Osteocyte (in vitro differentiated cells): ENCODE data around the gene OPN1MW3. TPM values are rescaled to one million over a fixed set of nuclear protein-coding genes. Genes with fewer than 3 reads are reported as not detected.
A peak's percentile ranks its signal among the peaks of the same experiment; 100 is the strongest.

Experiments used
- DNase-seq: peaks from one replicate; pipeline ENCODE4 v3.0.0; 2021; ENCODE audit warnings: mixed read lengths; ENCODE audit not compliant: unreplicated experiment; ENCODE audit errors: extremely low spot score
- H3K27ac Mint-ChIP-seq: one replicate; pipeline ENCODE4 v1.8.0; 2021; ENCODE audit warnings: mild to moderate bottlenecking, mixed read lengths; ENCODE audit not compliant: unreplicated experiment
- H3K27me3 Mint-ChIP-seq: one replicate; pipeline ENCODE4 v1.8.0; 2021; ENCODE audit warnings: mixed read lengths; ENCODE audit not compliant: unreplicated experiment
- H3K36me3 Mint-ChIP-seq: one replicate; pipeline ENCODE4 v1.8.0; 2021; ENCODE audit warnings: mixed read lengths; ENCODE audit not compliant: unreplicated experiment
- H3K4me1 Mint-ChIP-seq: one replicate; pipeline ENCODE4 v1.8.0; 2021; ENCODE audit warnings: mixed read lengths; ENCODE audit not compliant: unreplicated experiment
- H3K4me3 Mint-ChIP-seq: one replicate; pipeline ENCODE4 v1.8.0; 2021; ENCODE audit warnings: mild to moderate bottlenecking, moderate library complexity, mixed read lengths; ENCODE audit not compliant: unreplicated experiment
- H3K9me3 Mint-ChIP-seq: one replicate; pipeline ENCODE4 v1.8.0; 2021; ENCODE audit warnings: mixed read lengths; ENCODE audit not compliant: unreplicated experiment
- total RNA-seq: library from RNA; stranded (reverse); gene quantifications from 2 replicates; pipeline ENCODE4 v1.2.1, GENCODE V29; 2021
- TF ChIP-seq, protein P1 (sequence below): fragments of 200-600 bp; sonication (generic); IDR thresholded peaks from 2 replicates; pipeline ENCODE4 v1.5.0; 2021; ENCODE audit warnings: antibody characterized with exemption, mild to moderate bottlenecking, moderate library complexity

Gene OPN1MW3
- total RNA-seq, 1 donor from 2014 or later: not detected

DNA sequence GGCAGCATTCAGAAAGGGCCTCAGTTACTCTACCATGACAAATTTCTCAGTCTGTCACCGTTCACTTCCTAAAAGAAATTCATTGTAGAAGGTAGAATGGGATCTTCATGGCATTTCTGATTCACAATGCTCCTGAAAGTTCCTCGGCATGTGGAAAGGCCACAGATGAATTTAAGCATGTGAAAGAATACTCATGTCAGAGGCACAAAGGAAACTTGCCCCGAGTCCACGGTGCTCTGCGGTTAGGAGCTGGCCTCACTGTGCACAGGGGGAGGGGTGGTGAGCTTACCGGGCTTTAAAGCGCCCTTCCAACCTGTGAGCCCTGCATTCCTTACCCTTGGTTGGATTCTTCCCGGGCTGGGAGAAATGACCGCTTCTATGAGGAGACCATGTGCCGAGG lies 47.5 kb downstream of the OPN1MW3 start:
- Mint-ChIP-seq H3K27me3 (no peaks in the 10 kb centered on the region), H3K36me3 (no peaks in the 10 kb centered on the region), H3K4me1 (no peaks in the 10 kb centered on the region), H3K4me3 (no peak overlapping the region), H3K9me3 (peaks cover 5% of the 10 kb centered on the region), H3K27ac (no peak overlapping the region)
- no peak for DNase-seq
- TF ChIP-seq, protein P1, sequence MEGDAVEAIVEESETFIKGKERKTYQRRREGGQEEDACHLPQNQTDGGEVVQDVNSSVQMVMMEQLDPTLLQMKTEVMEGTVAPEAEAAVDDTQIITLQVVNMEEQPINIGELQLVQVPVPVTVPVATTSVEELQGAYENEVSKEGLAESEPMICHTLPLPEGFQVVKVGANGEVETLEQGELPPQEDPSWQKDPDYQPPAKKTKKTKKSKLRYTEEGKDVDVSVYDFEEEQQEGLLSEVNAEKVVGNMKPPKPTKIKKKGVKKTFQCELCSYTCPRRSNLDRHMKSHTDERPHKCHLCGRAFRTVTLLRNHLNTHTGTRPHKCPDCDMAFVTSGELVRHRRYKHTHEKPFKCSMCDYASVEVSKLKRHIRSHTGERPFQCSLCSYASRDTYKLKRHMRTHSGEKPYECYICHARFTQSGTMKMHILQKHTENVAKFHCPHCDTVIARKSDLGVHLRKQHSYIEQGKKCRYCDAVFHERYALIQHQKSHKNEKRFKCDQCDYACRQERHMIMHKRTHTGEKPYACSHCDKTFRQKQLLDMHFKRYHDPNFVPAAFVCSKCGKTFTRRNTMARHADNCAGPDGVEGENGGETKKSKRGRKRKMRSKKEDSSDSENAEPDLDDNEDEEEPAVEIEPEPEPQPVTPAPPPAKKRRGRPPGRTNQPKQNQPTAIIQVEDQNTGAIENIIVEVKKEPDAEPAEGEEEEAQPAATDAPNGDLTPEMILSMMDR: no peak

DNA sequence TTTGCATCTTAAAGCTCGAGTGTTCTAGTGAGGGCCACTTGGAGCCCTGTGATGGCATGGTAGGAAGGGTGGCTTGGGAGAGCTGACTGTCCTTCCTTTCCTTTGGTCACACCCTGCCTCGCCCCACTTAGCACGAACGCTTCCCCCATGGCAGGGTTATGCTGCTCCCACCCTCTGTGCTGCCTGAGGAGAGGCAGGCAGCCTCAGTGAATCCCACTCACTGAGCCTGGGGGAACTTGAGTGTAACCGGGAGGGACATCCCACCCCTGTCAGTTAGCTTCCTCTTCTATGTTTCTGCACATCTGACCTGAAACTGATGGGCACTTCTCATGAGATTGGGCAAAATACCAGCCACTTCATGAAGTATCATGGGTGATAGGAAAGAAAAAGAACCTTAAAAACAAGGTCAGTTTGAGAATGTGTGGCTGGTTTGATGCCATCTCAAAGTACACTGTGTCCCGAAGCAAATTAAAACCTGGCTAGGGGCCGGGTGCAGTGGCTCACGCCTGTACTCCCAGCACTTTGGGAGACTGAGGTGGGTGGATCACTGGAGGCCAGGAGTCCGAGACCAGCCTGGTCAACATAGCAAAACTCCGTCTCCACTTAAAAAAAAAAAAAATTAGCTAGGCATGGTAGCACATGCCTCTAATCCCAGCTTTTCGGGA lies 48.3 kb downstream of the OPN1MW3 start:
- Mint-ChIP-seq H3K27ac (no peak overlapping the region), H3K4me1 (no peaks in the 10 kb centered on the region), H3K4me3 (no peak overlapping the region), H3K36me3 (no peaks in the 10 kb centered on the region), H3K27me3 (no peaks in the 10 kb centered on the region), H3K9me3 (peaks cover 5% of the 10 kb centered on the region)
- DNase-seq: no peak
- TF ChIP-seq, protein P1: no peak

DNA sequence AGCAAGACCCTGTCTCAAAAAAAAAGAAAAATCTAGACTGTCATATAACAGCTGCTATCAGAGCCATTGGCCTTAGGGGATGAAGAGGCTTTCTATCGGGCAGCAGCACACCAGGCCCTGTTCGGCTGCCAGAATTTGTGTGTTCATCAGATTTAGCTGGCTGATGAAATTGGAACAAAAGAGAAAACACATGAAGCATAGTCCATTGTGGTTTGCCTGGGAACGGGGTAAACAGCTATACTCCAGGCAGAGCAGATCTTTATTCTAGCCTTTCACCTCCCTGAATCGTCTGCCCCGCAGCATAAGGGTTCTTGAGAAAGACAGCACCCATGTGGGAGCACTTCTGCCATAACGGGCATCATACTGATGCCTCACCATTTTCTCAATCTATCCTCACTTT lies 49.8 kb downstream of the OPN1MW3 start:
- no peak overlapping the region for H3K4me3 Mint-ChIP-seq
- peaks cover 5% of the 10 kb centered on the region for H3K9me3 Mint-ChIP-seq
- TF ChIP-seq, protein P1: no peak
- DNase-seq: no peak
- no peaks in the 10 kb centered on the region for H3K4me1 Mint-ChIP-seq
- H3K27me3 Mint-ChIP-seq: no peaks in the 10 kb centered on the region
- no peak overlapping the region for H3K27ac Mint-ChIP-seq
- no peaks in the 10 kb centered on the region for H3K36me3 Mint-ChIP-seq

DNA sequence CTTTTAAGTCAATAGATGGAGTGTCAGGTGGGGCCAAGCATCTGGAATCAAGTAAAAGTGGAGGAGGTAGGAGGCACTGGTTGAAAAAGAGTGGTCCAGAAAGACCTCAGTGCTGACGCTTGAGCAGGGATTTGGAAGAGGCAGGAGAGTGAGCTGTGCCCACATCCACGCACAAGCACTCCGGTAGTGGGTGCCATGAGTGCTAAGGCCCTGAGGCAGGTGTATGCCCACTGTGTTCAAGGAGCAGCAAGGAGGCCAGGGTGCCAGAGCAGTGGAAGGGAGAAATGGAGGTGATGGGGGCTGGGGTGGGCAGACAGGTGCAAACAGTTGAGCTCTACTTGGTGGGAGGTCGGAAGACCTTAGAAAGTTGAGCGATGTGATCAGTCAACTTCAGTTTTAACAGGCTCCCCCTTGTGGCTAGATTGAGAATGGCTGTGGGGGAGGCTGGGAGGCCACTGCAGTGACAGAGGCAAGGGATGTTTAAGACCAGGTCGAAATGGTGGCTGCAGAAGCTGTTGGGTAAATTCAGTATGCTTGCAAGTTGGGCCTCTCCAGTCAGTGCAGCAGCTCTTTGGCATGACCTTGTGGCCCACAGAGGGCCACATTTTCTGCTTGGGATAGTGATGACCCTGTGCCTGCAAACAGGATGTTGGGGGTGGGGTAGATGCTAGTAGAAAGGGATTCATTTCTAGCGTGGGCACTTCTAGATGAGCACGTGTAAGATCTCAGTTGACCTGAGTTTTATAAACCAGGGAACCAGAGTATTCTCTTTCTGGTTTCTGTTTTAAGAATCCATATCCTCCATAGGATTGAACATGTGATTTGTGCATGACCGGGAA lies 50.9 kb downstream of the OPN1MW3 start:
- Mint-ChIP-seq H3K4me3 (no peak overlapping the region), H3K27me3 (no peaks in the 10 kb centered on the region), H3K27ac (no peak overlapping the region), H3K9me3 (peaks cover 5% of the 10 kb centered on the region), H3K36me3 (no peaks in the 10 kb centered on the region), H3K4me1 (no peaks in the 10 kb centered on the region)
- no peak for DNase-seq
- TF ChIP-seq, protein P1: peak; percentile 60
